ENCODE measurements around the gene MARVELD1.
A peak's percentile ranks its signal among the peaks of the same experiment; 100 is the strongest.
"Not testable (repeated sequence)": the region's sequence is repeated elsewhere in the genome, so short reads cannot be mapped to it uniquely, and the experiment has no call there.

Gene MARVELD1

GRCh38 chr10:97713339-97713825 lies at the start of gene MARVELD1:
MARVELD1 (plus strand) TSS chr10:97713730; CDS start chr10:97713877, 147 bp downstream.
- DNase-seq, result peak; percentile 77

- no peak for DNase-seq
Observed at GRCh38 chr10:97664282-97664850, 49.2 kb upstream of the MARVELD1 start.

DNA sequence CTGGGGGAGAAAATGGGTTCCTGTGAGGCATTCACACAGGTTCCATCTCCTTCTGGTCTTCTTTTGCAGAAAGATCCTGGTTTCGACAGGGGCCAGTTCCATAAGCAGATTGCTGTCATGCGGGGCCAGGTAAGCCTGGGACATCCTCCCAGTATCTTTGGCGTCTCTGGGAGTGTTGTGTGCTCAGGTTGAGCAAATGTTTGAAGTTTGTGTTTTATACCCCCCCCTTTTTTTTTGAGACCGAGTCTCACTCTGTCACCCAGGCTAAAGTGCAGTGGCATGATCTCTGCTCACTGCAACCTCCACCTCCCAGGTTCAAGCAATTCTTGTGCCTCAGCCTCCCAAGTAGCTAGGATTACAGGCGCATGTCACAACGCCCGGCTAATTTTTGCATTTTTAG lies 46.5 kb upstream of the MARVELD1 start:
- no peak for DNase-seq

- no peak for DNase-seq
Observed at GRCh38 chr10:97667463-97667862, 46.1 kb upstream of the MARVELD1 start.

DNA sequence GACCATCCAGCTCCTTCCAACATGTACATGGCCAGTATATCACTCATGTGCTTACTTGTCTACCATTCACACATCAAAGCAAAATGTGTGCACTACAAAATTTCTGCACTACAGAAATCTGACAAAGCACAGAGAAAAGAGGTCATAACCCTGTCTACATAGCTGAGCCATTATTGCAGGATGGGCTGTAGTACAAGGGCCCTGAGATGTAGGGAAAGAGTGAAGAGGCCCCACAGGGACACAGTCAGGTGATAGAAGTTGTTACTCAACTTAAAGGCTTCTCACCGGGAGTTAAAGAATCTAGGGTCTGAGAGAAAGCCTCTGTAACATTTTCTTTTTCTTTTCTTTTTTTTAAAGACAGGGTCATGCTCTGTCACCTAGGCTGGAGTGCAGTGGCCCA lies 44.0 kb upstream of the MARVELD1 start:
- DNase-seq, result no peak

DNA sequence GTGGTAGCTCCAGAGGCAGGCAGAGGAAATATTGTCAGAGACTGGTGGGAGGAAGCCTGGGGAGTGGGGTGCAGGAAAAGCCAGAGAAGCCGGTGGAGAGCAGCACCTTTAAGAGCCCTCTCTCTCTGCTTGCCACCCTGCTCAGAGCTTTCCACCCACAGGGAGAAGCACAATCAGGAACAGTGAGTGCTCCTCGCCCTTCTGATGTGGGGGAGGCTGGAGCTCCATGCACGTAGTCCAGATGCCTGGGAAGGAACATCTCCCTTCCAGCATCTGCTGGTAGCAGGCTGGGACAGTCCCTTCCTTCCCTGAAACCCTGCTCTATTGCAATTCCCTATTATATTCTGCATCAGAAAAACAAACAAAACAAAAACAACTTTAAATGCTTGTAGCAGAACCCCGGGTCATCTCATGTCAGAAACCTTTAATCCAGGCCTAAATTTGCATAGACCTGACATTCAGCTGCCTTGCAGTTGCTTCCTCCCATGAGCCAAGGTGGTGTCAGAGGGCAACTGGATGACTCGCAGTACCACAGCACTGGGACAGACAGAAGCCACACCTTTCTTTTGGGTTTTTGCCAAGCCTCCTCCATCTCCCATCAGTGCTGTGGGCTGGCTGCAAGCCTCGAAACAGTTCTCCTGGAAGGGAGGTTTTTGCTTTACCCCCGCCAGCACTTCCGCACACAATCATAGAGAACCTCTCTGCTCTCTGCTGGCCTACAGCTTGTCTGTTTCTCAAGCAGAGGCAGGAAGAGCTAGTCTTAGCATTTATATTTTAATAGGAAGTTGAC lies 39.6 kb upstream of the MARVELD1 start:
- DNase-seq, result peak; percentile 44

DNA sequence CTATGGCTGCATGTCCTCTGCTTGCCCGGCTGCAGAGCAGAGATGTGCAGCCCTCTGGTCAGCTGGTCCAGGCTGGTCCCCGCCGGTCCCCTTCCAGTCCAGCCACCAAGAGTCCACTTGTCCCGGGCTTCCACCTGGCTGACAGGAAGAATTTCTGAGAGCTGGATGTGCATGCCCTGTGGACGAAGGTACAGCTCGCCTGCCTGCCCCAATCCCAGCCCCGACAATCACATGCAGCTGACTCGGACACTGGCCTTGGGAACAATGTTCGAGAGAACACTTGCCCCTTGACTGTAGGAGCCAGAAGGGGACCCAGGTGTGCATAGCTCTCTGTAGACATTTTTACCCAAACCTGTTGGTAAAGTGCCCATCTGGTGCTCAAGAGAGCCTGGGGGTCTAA lies 38.3 kb upstream of the MARVELD1 start:
- no peak for DNase-seq

GRCh38 chr10:97676770-97677581 lies 36.6 kb upstream of the MARVELD1 start:
- peak; percentile 44 for DNase-seq

DNA sequence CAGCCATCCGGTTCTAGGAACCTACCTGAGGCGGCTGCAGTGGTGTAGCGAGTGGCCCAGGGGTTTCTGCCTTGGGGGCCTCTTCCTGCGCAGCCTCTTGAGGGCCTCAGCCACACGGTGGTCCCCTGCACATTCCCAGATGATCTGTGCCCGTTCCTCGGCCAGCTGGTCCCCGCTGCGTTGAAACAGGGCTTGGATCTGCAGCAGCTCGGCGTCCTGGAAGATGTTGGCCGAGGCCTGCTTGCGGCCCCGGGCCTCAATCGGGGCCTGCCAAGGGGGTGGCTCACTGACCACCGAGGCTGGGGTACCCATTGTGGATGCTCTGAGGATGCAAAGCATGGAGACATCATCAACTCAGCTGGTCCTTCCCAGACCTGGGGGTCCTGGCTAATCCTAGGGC lies 33.9 kb upstream of the MARVELD1 start:
- no peak for DNase-seq

DNA sequence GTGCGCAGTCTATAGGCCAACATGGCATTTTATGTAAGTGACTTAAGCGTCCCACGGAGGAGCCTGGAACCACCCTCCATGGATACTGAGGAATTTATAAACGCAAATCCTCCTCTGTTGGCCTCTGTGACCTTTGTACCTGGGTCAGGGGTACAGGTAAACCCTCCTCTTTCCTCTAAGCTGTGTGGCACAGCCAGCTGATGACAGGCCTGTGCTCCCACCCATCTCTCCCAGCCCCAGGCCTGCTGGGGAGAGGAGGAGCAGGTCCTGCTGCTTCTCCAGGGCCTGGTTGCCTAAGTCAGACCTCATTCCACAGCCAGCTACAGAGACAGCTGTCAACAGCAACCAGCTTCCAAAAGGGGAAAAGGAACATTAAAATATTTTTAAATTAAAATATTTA lies 31.5 kb upstream of the MARVELD1 start:
- no peak for DNase-seq

- DNase-seq, result peak; percentile 50
Observed at GRCh38 chr10:97683556-97684367, 29.8 kb upstream of the MARVELD1 start.

GRCh38 chr10:97684368-97684713 lies 29.2 kb upstream of the MARVELD1 start:
- DNase-seq, result not testable (repeated sequence)

DNA sequence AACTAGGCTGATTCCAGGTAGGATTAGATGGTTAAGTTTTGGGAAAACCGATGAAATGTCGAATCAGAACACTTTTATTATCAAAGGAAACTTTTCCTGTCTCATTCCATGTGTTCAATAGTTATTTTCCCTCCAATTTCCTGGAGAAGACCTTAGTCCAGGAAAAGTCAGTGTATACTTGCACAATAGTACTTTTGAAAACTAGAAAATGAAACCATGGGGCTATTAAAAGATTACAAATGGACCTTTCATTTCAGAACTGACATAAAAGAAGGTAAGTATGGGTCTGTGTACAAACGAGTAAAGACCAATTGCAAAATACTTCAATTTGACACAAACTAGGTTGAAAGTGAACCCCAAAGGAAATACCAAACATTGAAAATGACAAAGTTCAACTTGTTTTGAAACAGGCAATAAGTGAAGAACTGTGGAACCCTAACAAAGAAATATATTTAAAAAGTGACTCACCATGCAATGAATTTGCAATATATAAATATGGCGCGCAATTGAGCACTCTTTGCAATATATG lies 28.6 kb upstream of the MARVELD1 start:
- peak; percentile 68 for DNase-seq

- DNase-seq, result peak; percentile 56
Observed at GRCh38 chr10:97685395-97685958, 28.1 kb upstream of the MARVELD1 start.

DNA sequence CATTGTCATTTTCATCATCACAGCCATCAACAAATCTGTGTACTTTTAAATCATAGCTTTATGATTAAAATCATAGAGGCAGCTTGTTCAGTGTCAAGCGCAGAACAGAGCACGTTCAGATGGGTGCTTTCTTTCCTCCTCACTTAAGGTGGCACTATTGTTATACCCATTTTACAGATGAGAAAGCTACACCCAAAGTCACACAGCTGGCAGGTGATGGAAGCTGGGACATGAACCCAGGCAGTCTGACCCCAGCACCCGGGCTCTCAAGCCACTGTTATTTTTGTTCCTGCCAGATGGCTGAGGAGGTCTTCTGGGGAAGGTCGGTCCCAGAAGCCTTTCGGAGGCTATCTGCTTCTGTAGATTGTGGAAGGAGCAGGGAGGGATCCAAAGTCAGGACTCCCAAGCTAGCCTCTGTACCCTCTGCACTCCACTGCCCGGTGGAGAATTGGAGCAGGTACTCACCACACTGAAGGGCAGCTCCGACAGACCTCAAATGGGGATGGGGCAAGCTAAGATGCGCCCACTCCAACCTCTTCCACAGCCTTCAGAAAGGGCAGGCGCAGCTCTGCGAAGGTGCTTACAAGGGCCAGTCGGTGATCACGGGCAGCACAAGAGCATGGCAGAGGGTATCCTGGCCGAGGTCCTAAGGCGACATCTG lies 27.1 kb upstream of the MARVELD1 start:
- DNase-seq, result peak; percentile 2

DNA sequence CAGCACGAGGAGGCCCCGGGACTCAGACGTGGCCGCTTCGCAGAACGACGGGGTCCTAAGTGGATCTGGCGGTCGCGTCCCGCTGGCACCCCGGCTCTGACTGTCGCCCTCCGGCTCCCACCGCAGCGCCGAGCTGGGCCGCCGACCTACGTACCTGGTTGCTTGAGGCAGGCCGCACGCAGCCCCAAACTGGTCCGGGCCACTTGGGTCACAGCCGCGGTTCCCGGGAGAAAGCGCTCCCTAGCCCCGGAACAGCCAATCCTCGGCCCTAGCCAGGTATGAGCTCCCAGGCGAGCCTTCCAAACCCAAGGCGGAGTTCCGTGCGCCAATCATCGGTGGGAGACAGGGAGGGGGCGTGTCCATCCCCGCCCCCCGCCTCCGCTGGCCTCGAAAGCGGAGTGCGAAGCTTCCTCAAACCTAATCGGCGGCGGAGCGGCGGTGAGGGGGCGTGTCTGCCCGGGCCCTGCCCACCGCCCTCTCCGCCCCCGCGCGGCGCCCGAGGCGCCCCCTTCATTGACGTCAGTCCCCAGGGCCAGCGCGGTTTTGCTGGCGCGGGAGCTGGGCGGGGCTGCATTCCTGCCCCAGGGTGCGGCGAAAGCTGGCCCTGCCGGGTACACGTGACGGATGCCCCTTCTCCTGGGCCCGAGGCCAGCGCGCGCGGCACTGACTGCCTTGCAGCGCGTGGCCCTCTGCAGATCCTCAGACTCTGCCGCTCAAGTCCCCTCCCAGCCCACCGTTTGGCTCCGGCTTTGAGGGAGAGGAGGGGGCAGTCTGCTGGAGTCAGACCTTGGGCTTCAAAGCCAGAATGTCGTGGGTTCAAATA lies 26.4 kb upstream of the MARVELD1 start, which contains the start of gene AVPI1:
TSS of gene AVPI1 (minus strand) at position 280 of the 823 bp plus-strand sequence. CDS start 7,336 bp downstream, outside the sequence.
- DNase-seq, result peak; percentile 98

DNA sequence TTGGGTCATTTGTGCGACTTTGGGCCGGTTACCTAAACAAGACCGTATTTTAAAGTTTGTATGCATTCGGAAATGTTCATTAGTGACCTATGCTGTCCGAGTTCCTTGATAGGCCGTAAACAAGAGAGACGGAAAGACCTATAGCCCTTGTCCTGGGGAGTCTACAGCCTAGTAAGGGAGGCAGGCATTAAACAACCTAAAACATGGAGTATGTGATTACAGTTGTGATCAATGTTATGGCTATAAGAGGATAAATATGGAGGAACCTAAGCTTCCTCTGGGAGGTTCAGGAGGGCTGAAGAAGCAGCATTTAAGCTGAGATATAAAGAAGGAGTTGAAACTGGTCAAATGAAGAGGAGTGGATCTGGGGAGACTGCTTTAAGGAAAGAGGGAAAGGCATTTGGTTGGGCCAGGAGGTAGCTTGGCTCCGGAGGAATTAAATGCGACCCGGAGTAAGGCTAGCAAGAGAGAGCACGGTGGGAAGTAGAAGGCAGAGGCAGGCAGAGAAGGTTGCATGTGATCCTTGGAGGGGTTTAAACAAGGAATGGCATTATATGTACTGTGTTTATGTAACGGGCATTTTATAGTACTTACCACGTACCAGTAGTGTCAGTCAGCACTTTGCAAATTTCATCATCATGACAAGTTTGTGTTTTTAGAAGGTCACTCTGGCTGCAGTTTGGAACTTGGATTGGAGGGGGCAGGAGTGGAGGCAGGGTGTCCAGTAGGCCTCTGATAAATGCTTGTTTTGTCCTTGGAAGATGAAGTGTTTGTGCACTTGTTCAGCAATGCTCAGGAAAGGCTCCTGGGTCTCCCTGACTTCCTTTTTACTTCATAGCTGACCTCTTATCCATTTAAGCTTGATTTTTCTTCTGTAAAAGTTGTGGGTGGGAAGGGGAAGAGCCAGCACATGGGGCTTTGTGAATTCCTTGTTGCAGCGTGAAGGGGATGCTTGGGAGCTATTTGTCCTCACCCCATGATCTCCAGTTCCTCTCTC lies 25.4 kb upstream of the MARVELD1 start:
- peak; percentile 85 for DNase-seq

GRCh38 chr10:97689559-97690020 lies 23.9 kb upstream of the MARVELD1 start:
- DNase-seq, result peak; percentile 96

DNA sequence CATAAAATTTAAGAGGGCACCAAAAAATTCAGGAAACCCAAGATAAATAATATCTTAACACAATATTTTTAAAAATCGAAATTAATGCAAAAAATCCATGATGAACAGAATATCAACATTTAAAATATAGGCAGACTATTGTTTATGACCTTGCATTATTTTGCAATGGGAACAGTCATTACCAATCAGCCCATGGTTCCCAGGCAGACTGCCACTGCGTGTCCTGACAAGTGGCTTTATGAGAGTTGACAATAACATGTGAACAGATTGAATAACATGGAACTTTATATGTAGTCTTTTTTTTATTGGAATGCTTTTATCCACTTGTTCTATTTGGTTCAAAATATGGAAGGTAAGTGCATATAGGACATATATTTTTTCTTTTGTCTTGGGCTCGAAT lies 23.4 kb upstream of the MARVELD1 start:
- no peak for DNase-seq

All from HCEC 1CT (cell line).